H1 (cell line): ENCODE measurements around the gene GDAP1L1. TPM values are rescaled to one million over a fixed set of nuclear protein-coding genes. Genes with fewer than 3 reads are reported as not detected.

ENCODE experiments used
- ATF2 ChIP-seq: IDR thresholded peaks from 2 replicates; pipeline ENCODE4 v1.6.1; 2012; ENCODE audit warnings: low read length, inconsistent platforms
- CHD7 ChIP-seq: fragments of 300-600 bp; sonication (generic); IDR thresholded peaks from 2 replicates; pipeline ENCODE4 v1.7.1; 2012; ENCODE audit warnings: low read length, moderate library complexity, mild to moderate bottlenecking, inconsistent platforms; ENCODE audit not compliant: insufficient replicate concordance
- TAF7 ChIP-seq: optimal IDR thresholded peaks from 2 replicates; pipeline ENCODE3; 2011; ENCODE audit warnings: low read depth, mild to moderate bottlenecking, inconsistent platforms, low read length, moderate library complexity, borderline replicate concordance
- polyA plus RNA-seq, 7 experiments: library from polyadenylated mRNA; depleted of rRNA in 3 of 7; stranded (reverse) in 5 of 7; unstranded in 2 of 7; fragments of >200 nt in 5 of 7; fragments of 200-250 nt in 2 of 7; gene quantifications; 1 replicate in 5 of 7; 2 replicates in 1 of 7; 4 replicates in 1 of 7; pipeline versions ENCODE4 v1.2.1 to v1.2.3, GENCODE V29; 2011 to 2013; ENCODE audit warnings: missing spikeins in 2 of 7, mixed read lengths in 2 of 7
- total RNA-seq: library from RNA; stranded (reverse); fragmentation: NEBNext Ultra II Directional; extraction: Animal tissue kit (Norgen Biotek cat#: 25700); gene quantifications from 2 replicates; pipeline ENCODE4 v1.2.1, GENCODE V29; 2021

Gene GDAP1L1
- total and polyA plus RNA-seq, 2 of the 8 experiments (the other 6 are each of a cell fraction or from before 2014, with no cell fraction given): 8.5 to 63.1 TPM

GRCh38 chr20:44306927-44307326 lies 59.8 kb downstream of the GDAP1L1 start (continued):
- TF ChIP-seq CHD7 (no peak), TAF7 (no peak), ATF2 (no peak)
